Lung microvascular endothelial cell (primary cell): Measurements from ENCODE around the gene ZNF417. TPM values are rescaled to one million over a fixed set of nuclear protein-coding genes. Genes with fewer than 3 reads are reported as not detected.
"Not testable (repeated sequence)": the region's sequence is repeated elsewhere in the genome, so short reads cannot be mapped to it uniquely, and the experiment has no call there.

Experiments used
- DNase-seq, 2 donors: peaks; one replicate each; pipeline versions ENCODE4 v3.0.0 to v3.0.0-alpha.2; 2010; ENCODE audit warnings: low read depth in 2 of 2
- total RNA-seq: library from RNA; depleted of rRNA; stranded (reverse); fragments of >200 nt; gene quantifications from 2 replicates; pipeline ENCODE4 v1.2.1, GENCODE V29; 2014

ZNF417 gene
- total RNA-seq, 1 donor from 2014 or later, result 12.3 TPM

DNA sequence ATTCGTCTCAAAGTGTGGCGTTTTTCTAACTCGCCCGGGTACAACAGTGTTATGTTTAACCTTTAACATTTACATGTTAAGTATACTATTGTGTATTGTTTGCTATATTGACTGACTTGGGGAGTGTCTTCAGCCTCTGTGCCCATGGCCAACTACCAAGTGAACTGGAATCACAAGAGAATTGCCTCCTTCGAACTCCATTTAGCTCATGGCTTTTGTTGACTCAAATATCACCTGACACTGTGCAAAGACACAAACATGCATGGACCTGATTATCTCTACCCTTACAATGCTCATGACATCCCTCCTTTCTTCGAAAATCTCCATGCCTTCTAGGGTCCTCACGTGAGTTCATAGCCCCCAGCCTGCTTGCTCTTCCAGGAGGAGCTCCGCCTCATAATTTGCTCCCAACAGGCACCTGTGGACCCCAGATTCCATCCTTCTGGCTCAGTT lies 28.3 kb downstream of the ZNF417 start:
- no peak for DNase-seq

DNA sequence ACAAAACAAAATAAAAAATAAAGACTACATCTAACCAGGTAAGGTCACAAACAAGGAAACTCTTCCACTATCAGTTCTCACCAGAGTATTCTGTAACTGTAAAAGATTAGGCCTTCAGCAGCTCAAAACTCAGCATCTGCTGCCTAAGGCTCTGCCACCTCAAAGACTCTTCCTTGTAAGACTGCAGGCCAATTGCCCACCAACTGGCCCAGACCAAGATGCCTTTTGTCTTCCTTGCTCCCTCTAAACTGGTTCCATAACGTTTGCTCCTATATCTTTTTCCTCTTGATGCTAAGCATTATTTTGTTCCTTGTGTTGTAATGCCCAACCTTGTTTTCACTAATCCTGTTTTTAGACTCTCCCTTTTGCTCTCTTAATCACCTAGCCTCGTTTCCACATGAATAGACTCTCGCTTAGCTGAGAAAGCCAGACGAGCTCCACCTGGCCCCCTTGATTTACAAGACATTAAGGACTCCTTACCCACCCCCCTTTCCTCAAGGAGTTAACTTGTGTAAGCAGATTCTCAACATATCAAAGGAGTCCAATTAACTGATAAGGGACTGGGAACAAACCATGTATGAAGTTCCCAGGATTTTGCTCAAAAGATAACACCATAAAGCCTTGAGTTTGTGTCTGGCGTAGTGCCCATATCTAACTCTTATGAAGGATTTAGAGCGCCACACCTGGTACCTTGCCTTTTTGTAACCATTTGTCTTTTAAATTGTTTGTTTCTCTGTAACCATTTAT lies 29.0 kb downstream of the ZNF417 start:
- DNase-seq, result no peak

DNA sequence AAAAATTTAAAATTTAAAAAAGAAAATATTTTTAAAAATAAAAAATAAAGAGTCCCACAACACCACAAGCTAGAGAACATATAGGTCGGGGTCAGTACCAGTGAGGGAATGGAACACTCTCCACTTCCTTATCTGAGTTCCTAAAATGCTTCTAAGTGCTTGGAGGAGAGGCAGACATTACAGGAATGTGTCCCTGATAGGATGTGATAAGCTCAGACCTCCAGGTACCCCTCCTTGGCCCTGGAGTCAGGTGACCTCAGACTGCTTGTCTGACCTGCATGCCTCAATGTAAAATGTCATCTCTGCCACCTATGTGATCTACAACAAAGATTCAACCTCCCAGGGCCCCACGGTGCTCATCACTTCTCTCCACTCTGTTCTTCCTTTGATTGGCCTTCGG lies 30.3 kb downstream of the ZNF417 start:
- no peak for DNase-seq

DNA sequence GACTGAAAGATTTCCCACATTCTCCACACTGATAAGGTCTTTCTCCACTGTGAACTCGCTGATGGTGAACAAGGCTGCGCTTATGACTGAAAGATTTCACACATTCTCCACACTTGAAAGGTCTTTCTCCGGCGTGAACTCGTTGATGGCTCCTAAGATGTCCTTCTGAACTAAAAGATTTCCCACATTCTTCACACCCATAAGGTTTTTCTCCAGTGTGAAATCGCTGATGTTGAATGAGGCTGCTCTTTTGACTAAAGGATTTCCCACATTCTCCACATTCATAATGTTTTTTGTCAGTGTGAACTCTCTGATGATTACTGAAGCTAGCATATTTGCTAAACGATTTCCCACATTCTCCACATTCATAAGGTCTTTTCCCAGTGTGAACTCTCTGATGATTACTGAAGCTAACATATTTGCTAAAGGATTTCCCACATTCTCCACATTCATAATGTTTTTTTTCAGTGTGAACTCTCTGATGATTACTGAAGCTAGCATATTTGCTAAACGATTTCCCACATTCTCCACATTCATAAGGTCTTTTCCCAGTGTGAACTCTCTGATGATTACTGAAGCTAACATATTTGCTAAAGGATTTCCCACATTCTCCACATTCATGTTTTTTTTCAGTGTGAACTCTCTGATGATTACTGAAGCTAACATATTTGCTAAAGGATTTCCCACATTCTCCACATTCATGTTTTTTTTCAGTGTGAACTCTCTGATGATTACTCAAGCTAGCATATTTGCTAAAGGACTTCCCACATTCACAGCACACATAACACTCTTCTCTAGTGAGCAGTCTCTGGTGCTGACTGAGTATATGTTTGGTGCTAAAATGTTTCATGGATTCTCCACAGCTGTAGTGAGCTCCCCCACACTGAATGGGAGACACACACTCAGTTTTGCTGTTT lies 42.3 kb downstream of the ZNF417 start:
- not testable (repeated sequence) for DNase-seq

DNA sequence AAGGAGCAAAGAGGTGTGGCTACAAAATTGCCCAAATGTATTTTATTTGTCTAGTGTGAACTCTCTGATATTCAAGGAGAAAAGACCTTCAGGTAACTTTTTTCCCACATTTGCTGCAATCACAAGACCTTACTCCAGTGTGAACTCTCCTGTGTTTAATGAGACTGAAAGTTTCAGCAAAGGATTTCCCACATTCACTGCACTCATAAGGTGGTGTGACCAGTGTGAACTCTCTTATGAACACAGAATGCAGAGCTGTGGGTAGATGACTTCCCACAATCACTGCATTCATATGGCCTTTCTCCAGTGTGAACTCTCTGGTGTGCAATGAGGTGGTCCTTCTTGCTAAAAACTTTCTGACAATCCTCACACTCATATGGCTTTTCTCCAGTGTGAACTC lies 43.9 kb downstream of the ZNF417 start:
- DNase-seq, result no peak

DNA sequence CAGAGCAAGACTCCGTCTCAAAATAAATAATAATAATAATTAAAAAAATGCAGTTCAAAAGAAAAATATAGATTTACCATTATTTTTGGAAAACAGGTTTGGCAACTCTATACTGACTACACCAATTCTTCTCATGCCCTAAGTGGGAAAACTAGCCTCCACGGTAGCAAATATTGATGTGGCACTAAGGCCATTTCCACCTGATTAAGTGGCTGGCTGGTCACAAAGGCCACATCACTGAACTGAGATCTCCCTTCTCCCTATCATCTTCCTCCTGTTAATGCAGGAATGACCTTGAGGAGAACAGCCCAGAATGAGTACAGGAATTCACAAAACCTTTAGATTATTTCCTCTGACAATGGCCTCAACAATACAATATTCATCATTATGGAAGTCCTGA lies 46.2 kb downstream of the ZNF417 start:
- no peak for DNase-seq

DNA sequence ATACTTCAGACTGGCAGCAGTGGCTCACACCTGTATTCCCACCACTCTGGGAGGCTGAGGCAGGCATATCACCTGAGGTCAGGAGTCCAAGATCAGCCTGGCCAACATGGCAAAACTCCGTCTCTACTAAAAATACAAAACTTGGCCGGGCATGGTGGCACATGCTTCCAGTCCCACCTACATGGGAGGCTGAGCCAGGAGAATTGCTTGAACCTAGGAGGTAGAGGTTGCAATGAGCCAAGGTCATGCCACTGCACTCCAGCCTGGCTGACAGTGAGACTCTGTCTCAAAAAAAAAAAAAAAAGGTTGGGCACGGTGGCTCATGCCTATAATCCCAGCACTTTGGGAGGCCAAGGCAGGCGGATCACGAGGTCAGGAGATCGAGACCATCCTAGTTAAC lies 46.7 kb downstream of the ZNF417 start:
- DNase-seq, result not testable (repeated sequence)

DNA sequence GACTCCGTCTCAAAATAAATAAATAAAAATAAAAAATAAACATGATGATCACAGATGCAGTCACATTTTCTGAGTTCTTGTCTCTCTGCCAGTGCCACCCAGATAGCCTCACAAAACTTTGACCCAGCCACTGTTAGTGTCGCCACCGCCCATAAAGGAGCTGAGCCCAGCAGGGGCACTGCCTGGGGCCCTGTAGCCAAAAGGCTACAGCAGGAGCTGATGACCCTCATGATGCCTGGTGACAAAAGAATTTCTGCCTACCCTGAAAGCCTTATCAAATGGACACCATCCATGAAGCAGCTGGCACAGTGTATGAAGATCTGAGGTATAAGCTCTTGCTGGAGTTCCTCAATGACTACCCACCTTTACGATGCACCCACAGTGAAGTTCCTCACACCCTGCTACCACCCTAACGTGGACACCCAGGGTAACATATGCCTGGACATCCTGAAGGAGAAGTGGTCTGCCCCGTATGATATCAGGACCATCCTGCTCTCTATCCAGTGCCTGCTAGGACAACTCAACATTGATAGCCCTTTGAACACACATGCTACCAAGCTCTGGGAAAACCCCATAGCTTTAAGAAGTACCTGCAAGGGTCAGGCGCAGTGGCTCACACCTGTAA lies 48.4 kb downstream of the ZNF417 start:
- DNase-seq, result no peak

Other genes starting within 250 kb of the ZNF417 start
- gene ZSCAN4, start 247.7 kb downstream of the ZNF417 start, total RNA-seq, result not detected in 2 replicates
- 5.4 and 6.3 TPM in 2 replicates for gene ZNF551, start 234.6 kb downstream of the ZNF417 start, total RNA-seq
- gene ZNF154, start 207.4 kb downstream of the ZNF417 start, total RNA-seq, result under 0.01 and 0.99 TPM in 2 replicates
- 4.1 and 7.1 TPM in 2 replicates for gene ZNF671, start 189.0 kb downstream of the ZNF417 start, total RNA-seq
- gene ZNF776, start 169.8 kb downstream of the ZNF417 start, total RNA-seq, result 12.9 and 16.9 TPM in 2 replicates
- gene ZNF586, start 146.9 kb downstream of the ZNF417 start, total RNA-seq, result 8.5 and 15.7 TPM in 2 replicates
- gene ZNF552, start 101.7 kb downstream of the ZNF417 start, total RNA-seq, result 4.6 and 8.5 TPM in 2 replicates
- 10.9 and 25.0 TPM in 2 replicates for gene ZNF587B, start 86.3 kb downstream of the ZNF417 start, total RNA-seq
- 10.5 and 14.9 TPM in 2 replicates for gene ZNF587, start 66.7 kb downstream of the ZNF417 start, total RNA-seq
- 1.7 and 5.6 TPM in 2 replicates for gene ZNF814, start 27.6 kb downstream of the ZNF417 start, total RNA-seq
- 1.7 and 6.2 TPM in 2 replicates for gene ZNF418, start 18.8 kb upstream of the ZNF417 start, total RNA-seq
- gene ZNF256, start 31.1 kb upstream of the ZNF417 start, total RNA-seq, result 3.2 and 3.5 TPM in 2 replicates
- not detected in 2 replicates for gene C19orf18, start 57.9 kb upstream of the ZNF417 start, total RNA-seq
- gene ZNF606, start 86.2 kb upstream of the ZNF417 start, total RNA-seq, result 5.2 and 8.7 TPM in 2 replicates
- 0.20 TPM in 1 of 2 replicates, not detected in the other for gene ZSCAN1, start 117.4 kb upstream of the ZNF417 start, total RNA-seq
- gene ZNF135, start 142.7 kb upstream of the ZNF417 start, total RNA-seq, result 0.65 and 2.8 TPM in 2 replicates
- 10.7 and 29.6 TPM in 2 replicates for gene ZSCAN18, start 181.6 kb upstream of the ZNF417 start, total RNA-seq
- 7.2 and 10.3 TPM in 2 replicates for gene ZNF329, start 234.2 kb upstream of the ZNF417 start, total RNA-seq